DND-41 (cell line): ENCODE data around the gene RASGRP1.

Experiments
- ATAC-seq: fragments of 200-7000 bp; cut with Tn5 transposase; 3 replicates; pipeline ENCODE4 v1.9.1; 2021; ENCODE audit warnings: low read depth; ENCODE audit not compliant: insufficient read depth
- DNase-seq: peaks from one replicate; pipeline ENCODE4 v3.0.0-alpha.2; 2020
- H2AFZ ChIP-seq: 2 replicates; pipeline ENCODE4 v1.6.0; 2012; ENCODE audit warnings: low read depth, low read length
- H3K27ac ChIP-seq: 2 replicates; pipeline ENCODE4 v1.5.1; 2012; ENCODE audit warnings: low read length, inconsistent platforms
- H3K27me3 ChIP-seq: fragments of 200-600 bp; sonication (generic); 2 replicates; pipeline ENCODE4 v1.6.0; 2012; ENCODE audit warnings: low read length, mild to moderate bottlenecking, inconsistent platforms; ENCODE audit not compliant: insufficient read depth, poor library complexity
- H3K36me3 ChIP-seq: 2 replicates; pipeline ENCODE4 v1.5.1; 2012; ENCODE audit warnings: low read length, inconsistent platforms; ENCODE audit not compliant: insufficient read depth
- H3K4me1 ChIP-seq: 2 replicates; pipeline ENCODE4 v1.5.1; 2012; ENCODE audit warnings: mild to moderate bottlenecking, low read length; ENCODE audit not compliant: insufficient read depth
- H3K4me2 ChIP-seq: 2 replicates; pipeline ENCODE4 v1.6.0; 2012; ENCODE audit warnings: mild to moderate bottlenecking, moderate library complexity, low read length, inconsistent platforms; ENCODE audit not compliant: insufficient read depth
- H3K4me3 ChIP-seq, 2 experiments: fragments of 200-600 bp in 1 of 2; shearing (Covaris generic) in 1 of 2; 2 replicates each; pipeline ENCODE4 v1.5.1; 2012 to 2016; ENCODE audit warnings: inconsistent platforms in 2 of 2, low read length in 2 of 2, mild to moderate bottlenecking in 2 of 2, low read depth in 1 of 2, moderate library complexity in 1 of 2
- H3K79me2 ChIP-seq: 2 replicates; pipeline ENCODE4 v1.6.0; 2012; ENCODE audit warnings: low read length, inconsistent platforms; ENCODE audit not compliant: insufficient read depth
- H3K9ac ChIP-seq: 2 replicates; pipeline ENCODE4 v1.6.0; 2012; ENCODE audit warnings: low read depth, mild to moderate bottlenecking, inconsistent platforms, low read length, moderate library complexity
- H3K9me3 ChIP-seq: 2 replicates; pipeline ENCODE4 v1.5.1; 2012; ENCODE audit warnings: low read length, moderate library complexity, mild to moderate bottlenecking, inconsistent platforms; ENCODE audit not compliant: insufficient read depth, severe bottlenecking
- H4K20me1 ChIP-seq: 2 replicates; pipeline ENCODE4 v1.6.0; 2012; ENCODE audit warnings: low read length; ENCODE audit not compliant: insufficient read depth
- CTCF ChIP-seq: IDR thresholded peaks from 2 replicates; pipeline ENCODE4 v1.5.1; 2012; ENCODE audit warnings: borderline replicate concordance, low read length, moderate library complexity, mild to moderate bottlenecking; ENCODE audit not compliant: poor library complexity, severe bottlenecking; ENCODE audit errors: extremely low read depth
- EZH2 ChIP-seq: IDR thresholded peaks from 3 replicates; pipeline ENCODE4 v1.6.1; 2012; ENCODE audit warnings: borderline replicate concordance, low read depth, mild to moderate bottlenecking, moderate library complexity, low read length, inconsistent platforms; ENCODE audit not compliant: severe bottlenecking

Gene RASGRP1

GRCh38 chr15:38508647-38509046, 56.0 kb downstream of the RASGRP1 start:
- Histone ChIP-seq H3K4me2 (no peak overlapping the region), H3K36me3 (peaks cover 32% of the 10 kb centered on the region), H3K27ac (no peak overlapping the region), H2AFZ (no peak overlapping the region), H3K4me1 (no peaks in the 10 kb centered on the region), H4K20me1 (no peaks in the 10 kb centered on the region), H3K9me3 (no peaks in the 10 kb centered on the region), H3K9ac (no peak overlapping the region), H3K79me2 (no peaks in the 10 kb centered on the region), H3K27me3 (no peaks in the 10 kb centered on the region), H3K4me3 (no peak overlapping the region)
- no peak for TF ChIP-seq CTCF
- ATAC-seq (no peak), DNase-seq (no peak)

GRCh38 chr15:38507570-38507969, 57.0 kb downstream of the RASGRP1 start:
- no peaks in the 10 kb centered on the region for H3K9me3 ChIP-seq
- peaks cover 36% of the 10 kb centered on the region for H3K36me3 ChIP-seq
- H3K4me1 ChIP-seq, result no peaks in the 10 kb centered on the region
- H4K20me1 ChIP-seq, result no peaks in the 10 kb centered on the region
- TF ChIP-seq EZH2 (no peak), CTCF (no peak)
- DNase-seq (no peak), ATAC-seq (no peak)
- no peak overlapping the region for H2AFZ ChIP-seq
- no peaks in the 10 kb centered on the region for H3K79me2 ChIP-seq
- no peak overlapping the region for H3K27ac ChIP-seq
- no peaks in the 10 kb centered on the region for H3K27me3 ChIP-seq
- no peak overlapping the region for H3K4me2 ChIP-seq
- H3K9ac ChIP-seq, result no peak overlapping the region
- H3K4me3 ChIP-seq, result no peak overlapping the region

GRCh38 chr15:38506997-38507396, 57.6 kb downstream of the RASGRP1 start:
- Histone ChIP-seq H3K4me2 (no peak overlapping the region), H3K4me1 (no peaks in the 10 kb centered on the region), H3K27ac (no peak overlapping the region), H3K79me2 (no peaks in the 10 kb centered on the region), H2AFZ (no peak overlapping the region), H3K27me3 (no peaks in the 10 kb centered on the region), H3K4me3 (no peak overlapping the region), H4K20me1 (no peaks in the 10 kb centered on the region), H3K9ac (no peak overlapping the region), H3K9me3 (no peaks in the 10 kb centered on the region), H3K36me3 (peaks cover 41% of the 10 kb centered on the region)
- TF ChIP-seq EZH2 (no peak), CTCF (no peak)
- no peak for DNase-seq
- ATAC-seq, result no peak
